IPS-18c (cell line): ENCODE results near the gene MCTP1.
"Not testable (repeated sequence)": the region's sequence is repeated elsewhere in the genome, so short reads cannot be mapped to it uniquely, and the experiment has no call there.

Experiments
- H3K4me3 ChIP-seq: 2 replicates; pipeline ENCODE4 v1.7.0; 2013; ENCODE audit warnings: low read depth, mild to moderate bottlenecking, low read length, moderate library complexity; ENCODE audit not compliant: insufficient read depth
- H3K9me3 ChIP-seq: one replicate; pipeline ENCODE4 v1.6.1; 2013; ENCODE audit warnings: mild to moderate bottlenecking, low read length, moderate library complexity; ENCODE audit not compliant: control insufficient read depth, insufficient read depth

The MCTP1 gene

GRCh38 chr5:95220381-95220780, 64.5 kb downstream of the MCTP1 start:
- Histone ChIP-seq H3K4me3 (no peak overlapping the region), H3K9me3 (no peaks in the 10 kb centered on the region)

GRCh38 chr5:95219411-95219810, 65.5 kb downstream of the MCTP1 start:
- Histone ChIP-seq H3K9me3 (no peaks in the 10 kb centered on the region), H3K4me3 (no peak overlapping the region)

GRCh38 chr5:95217881-95218280, 67.0 kb downstream of the MCTP1 start:
- H3K4me3 ChIP-seq: no peak overlapping the region
- no peaks in the 10 kb centered on the region for H3K9me3 ChIP-seq

GRCh38 chr5:95217351-95217750, 67.5 kb downstream of the MCTP1 start:
- H3K9me3 ChIP-seq: no peaks in the 10 kb centered on the region
- H3K4me3 ChIP-seq: no peak overlapping the region

GRCh38 chr5:95216136-95216955, 68.5 kb downstream of the MCTP1 start:
- H3K9me3 ChIP-seq: no peaks in the 10 kb centered on the region
- H3K4me3 ChIP-seq: no peak overlapping the region

- not testable (repeated sequence) for H3K9me3 ChIP-seq, H3K4me3 ChIP-seq
These were observed 77.1 kb downstream of the MCTP1 start for GRCh38 chr5:95207811-95208210.

- no peak overlapping the region for H3K4me3 ChIP-seq
- H3K9me3 ChIP-seq: no peaks in the 10 kb centered on the region
These were observed 90.0 kb downstream of the MCTP1 start for GRCh38 chr5:95194856-95195255.

GRCh38 chr5:95191330-95191729, 93.6 kb downstream of the MCTP1 start:
- Histone ChIP-seq H3K4me3 (no peak overlapping the region), H3K9me3 (no peaks in the 10 kb centered on the region)

GRCh38 chr5:95184924-95185323, 100.0 kb downstream of the MCTP1 start:
- no peaks in the 10 kb centered on the region for H3K9me3 ChIP-seq
- H3K4me3 ChIP-seq: no peak overlapping the region

GRCh38 chr5:95181644-95182043, 103.2 kb downstream of the MCTP1 start:
- no peaks in the 10 kb centered on the region for H3K9me3 ChIP-seq
- H3K4me3 ChIP-seq: no peak overlapping the region

- H3K9me3 ChIP-seq: no peaks in the 10 kb centered on the region
- no peak overlapping the region for H3K4me3 ChIP-seq
These were observed 106.7 kb downstream of the MCTP1 start for GRCh38 chr5:95178046-95178651.

- Histone ChIP-seq H3K9me3 (peaks cover 2% of the 10 kb centered on the region), H3K4me3 (no peak overlapping the region)
These were observed 107.4 kb downstream of the MCTP1 start for GRCh38 chr5:95177456-95177855.

- peaks cover 2% of the 10 kb centered on the region for H3K9me3 ChIP-seq
- H3K4me3 ChIP-seq: no peak overlapping the region
These were observed 109.8 kb downstream of the MCTP1 start for GRCh38 chr5:95175106-95175505.

- no peak overlapping the region for H3K4me3 ChIP-seq
- H3K9me3 ChIP-seq: peaks cover 2% of the 10 kb centered on the region
These were observed 112.2 kb downstream of the MCTP1 start for GRCh38 chr5:95172659-95173058.

- no peaks in the 10 kb centered on the region for H3K9me3 ChIP-seq
These were observed 120.0 kb downstream of the MCTP1 start for GRCh38 chr5:95164861-95165260.

GRCh38 chr5:95163079-95163478, 121.8 kb downstream of the MCTP1 start:
- no peaks in the 10 kb centered on the region for H3K9me3 ChIP-seq
- no peak overlapping the region for H3K4me3 ChIP-seq

More at GRCh38 chr5:95164861-95165260, 120.0 kb downstream of the MCTP1 start:
- H3K4me3 ChIP-seq: no peak overlapping the region

- no peak overlapping the region for H3K4me3 ChIP-seq
- no peaks in the 10 kb centered on the region for H3K9me3 ChIP-seq
These were observed 122.5 kb downstream of the MCTP1 start for GRCh38 chr5:95162231-95162992.

- Histone ChIP-seq H3K9me3 (no peaks in the 10 kb centered on the region), H3K4me3 (no peak overlapping the region)
These were observed 125.3 kb downstream of the MCTP1 start for GRCh38 chr5:95159603-95160002.
